ENCODE measurements around the gene MGA. TPM values are rescaled to one million over a fixed set of nuclear protein-coding genes. Genes with fewer than 3 reads are reported as not detected.

Gene MGA
- total RNA-seq, 6 experiments from 2014 or later = 11.8 to 16.6 (median 15.3) TPM

GRCh38 chr15:41810651-41811431, 150.6 kb downstream of the MGA start:
- Mint-ChIP-seq H3K4me1 (ENCODE audit: low read depth) (peaks cover 32% of the 10 kb centered on the region), H3K27ac (peak overlapping the region; percentile 69)

GRCh38 chr15:41811432-41812195, 151.4 kb downstream of the MGA start:
- peaks cover 11% of the 10 kb centered on the region for H3K36me3 Mint-ChIP-seq (ENCODE audit: low read depth)
- peak; percentile 91 for TF ChIP-seq CTCF (IDR thresholded peaks at IDR 0.05)
- peaks cover 1% of the 10 kb centered on the region for H3K27me3 Mint-ChIP-seq (ENCODE audit: insufficient read depth)
- peak; percentile 69 for DNase-seq
- H3K9me3 Mint-ChIP-seq = no peaks in the 10 kb centered on the region
- no peak overlapping the region for H3K4me3 Mint-ChIP-seq
- H3K4me1 Mint-ChIP-seq (ENCODE audit: low read depth) = peaks cover 25% of the 10 kb centered on the region
- peak overlapping the region; percentile 36; the same call in 1 of the 2 replicates for H3K27ac Mint-ChIP-seq

More at GRCh38 chr15:41810651-41811431, 150.6 kb downstream of the MGA start:
- H3K36me3 Mint-ChIP-seq (ENCODE audit: low read depth) = peaks cover 8% of the 10 kb centered on the region
- peak; percentile 20 for DNase-seq
- H3K4me3 Mint-ChIP-seq = no peak overlapping the region
- H3K27me3 Mint-ChIP-seq (ENCODE audit: insufficient read depth) = peaks cover 1% of the 10 kb centered on the region
- peak; percentile 30; the same call in 1 of the 2 replicates for TF ChIP-seq CTCF (IDR thresholded peaks at IDR 0.05)
- no peaks in the 10 kb centered on the region for H3K9me3 Mint-ChIP-seq

- no peak for TF ChIP-seq CTCF (IDR thresholded peaks at IDR 0.05)
- Mint-ChIP-seq H3K27ac (no peak overlapping the region), H3K4me3 (no peak overlapping the region), H3K4me1 (ENCODE audit: low read depth) (peaks cover 18% of the 10 kb centered on the region), H3K9me3 (no peaks in the 10 kb centered on the region), H3K36me3 (ENCODE audit: low read depth) (peaks cover 11% of the 10 kb centered on the region), H3K27me3 (ENCODE audit: insufficient read depth) (peaks cover 1% of the 10 kb centered on the region; the same call in 1 of the 2 replicates)
- no peak for DNase-seq
Measured at GRCh38 chr15:41812820-41813375, 152.7 kb downstream of the MGA start.

GRCh38 chr15:41813426-41813825, 153.2 kb downstream of the MGA start:
- H3K27ac Mint-ChIP-seq = no peak overlapping the region
- no peak overlapping the region for H3K4me3 Mint-ChIP-seq
- H3K4me1 Mint-ChIP-seq (ENCODE audit: low read depth) = peaks cover 18% of the 10 kb centered on the region
- H3K27me3 Mint-ChIP-seq (ENCODE audit: insufficient read depth) = peaks cover 1% of the 10 kb centered on the region; the same call in 1 of the 2 replicates
- peaks cover 11% of the 10 kb centered on the region for H3K36me3 Mint-ChIP-seq (ENCODE audit: low read depth)
- no peaks in the 10 kb centered on the region for H3K9me3 Mint-ChIP-seq
- TF ChIP-seq CTCF (IDR thresholded peaks at IDR 0.05) = no peak
- DNase-seq = no peak

GRCh38 chr15:41814534-41814933, 154.3 kb downstream of the MGA start:
- Mint-ChIP-seq H3K4me1 (ENCODE audit: low read depth) (peaks cover 14% of the 10 kb centered on the region), H3K4me3 (no peak overlapping the region), H3K9me3 (no peaks in the 10 kb centered on the region), H3K27ac (no peak overlapping the region), H3K27me3 (ENCODE audit: insufficient read depth) (peaks cover 1% of the 10 kb centered on the region; the same call in 1 of the 2 replicates), H3K36me3 (ENCODE audit: low read depth) (peaks cover 17% of the 10 kb centered on the region)
- DNase-seq = no peak
- no peak for TF ChIP-seq CTCF (IDR thresholded peaks at IDR 0.05)

Data from HFFc6 (cell line).